T-cell (primary cell): ENCODE results near the gene FAM171A1. TPM values are rescaled to one million over a fixed set of nuclear protein-coding genes. Genes with fewer than 3 reads are reported as not detected.

Source experiments
- ATAC-seq, 4 experiments: fragments of 200-7000 bp in 3 of 4; fragments of 150-1000 bp in 1 of 4; cut with Tn5 transposase; replicated peaks in 1 of 4; 1 replicate in 3 of 4; 2 replicates in 1 of 4; pipeline ENCODE4 v1.10.0; 2021; ENCODE audit warnings: moderate library complexity in 3 of 4, mild to moderate bottlenecking in 2 of 4, moderate number of reproducible peaks in 1 of 4
- CTCF ChIA-PET, 2 donors: fragments of 300-600 bp; sonication (Branson Sonifier 250); formaldehyde crosslinking; loops; one replicate each; lab custom pipeline; 2022; ENCODE audit warnings: antibody characterized with exemption in 2 of 2; lab: Charles Lee
- POLR2A ChIA-PET, 2 donors: fragments of 300-600 bp; sonication (Branson Sonifier 250); formaldehyde crosslinking; loops; one replicate each; lab custom pipeline; 2022; ENCODE audit warnings: antibody characterized with exemption in 2 of 2; lab: Charles Lee
- DNase-seq, 35 experiments: peaks; one replicate each; pipeline versions ENCODE4 v3.0.0 to v3.0.0-alpha.2; 2013 to 2023
- H3K27ac ChIP-seq: one replicate; pipeline ENCODE4 v1.5.1; 2013; ENCODE audit warnings: low read length
- H3K27me3 ChIP-seq, 2 experiments: replicated peaks in 1 of 2; 1 replicate in 1 of 2; 2 replicates in 1 of 2; pipeline versions ENCODE4 v1.6.1 to v1.7.0; 2013; ENCODE audit warnings: low read length in 1 of 2, mixed read lengths in 1 of 2; ENCODE audit not compliant: control insufficient read depth in 2 of 2, insufficient read depth in 2 of 2; ENCODE audit errors: extremely low read depth in 1 of 2
- H3K36me3 ChIP-seq, 2 donors: 1 replicate in 1 of 2; 2 replicates in 1 of 2; pipeline versions ENCODE4 v1.6.1 to v1.7.0; 2013; ENCODE audit warnings: low read length in 1 of 2; ENCODE audit not compliant: control insufficient read depth in 2 of 2, insufficient read depth in 1 of 2; ENCODE audit errors: extremely low read depth in 1 of 2
- H3K4me1 ChIP-seq, 2 experiments: 1 replicate in 1 of 2; 2 replicates in 1 of 2; pipeline versions ENCODE4 v1.6.1 to v1.7.0; 2013; ENCODE audit warnings: low read length in 2 of 2, mixed read lengths in 1 of 2; ENCODE audit not compliant: insufficient read depth in 2 of 2, control insufficient read depth in 1 of 2; ENCODE audit errors: extremely low read depth in 1 of 2
- H3K4me3 ChIP-seq, 2 donors: 1 replicate in 1 of 2; 2 replicates in 1 of 2; pipeline versions ENCODE4 v1.5.1 to v1.7.0; 2013; ENCODE audit warnings: mild to moderate bottlenecking in 2 of 2, low read length in 1 of 2, moderate library complexity in 1 of 2; ENCODE audit not compliant: control insufficient read depth in 1 of 2; ENCODE audit errors: extremely low read depth in 1 of 2
- H3K9me3 ChIP-seq: 2 replicates; pipeline ENCODE4 v1.7.0; 2013
- H3K27ac Mint-ChIP-seq, 2 donors: one replicate each; pipeline ENCODE4 v1.8.0; 2020 to 2021; ENCODE audit warnings: mild to moderate bottlenecking in 2 of 2, mixed read lengths in 2 of 2
- H3K27me3 Mint-ChIP-seq, 2 donors: one replicate each; pipeline ENCODE4 v1.8.0; 2021 to 2022; ENCODE audit warnings: mixed read lengths in 2 of 2
- H3K36me3 Mint-ChIP-seq: one replicate; pipeline ENCODE4 v1.8.0; 2021; ENCODE audit warnings: mixed read lengths
- H3K4me1 Mint-ChIP-seq, 3 donors: one replicate each; pipeline ENCODE4 v1.8.0; 2020 to 2022; ENCODE audit warnings: mixed read lengths in 3 of 3, mild to moderate bottlenecking in 1 of 3
- H3K4me3 Mint-ChIP-seq, 3 donors: one replicate each; pipeline ENCODE4 v1.8.0; 2020 to 2022; ENCODE audit warnings: mild to moderate bottlenecking in 3 of 3, mixed read lengths in 3 of 3, moderate library complexity in 3 of 3
- H3K9me3 Mint-ChIP-seq, 3 donors: one replicate each; pipeline ENCODE4 v1.8.0; 2020 to 2022; ENCODE audit warnings: mixed read lengths in 3 of 3
- WGBS: methylation state at CpG from one replicate; pipeline ENCODE4 v1.1.5; 2013; ENCODE audit warnings: missing lambda C conversion rate; ENCODE audit not compliant: insufficient coverage; 5-methylcytosine and 5-hydroxymethylcytosine counted together
- total RNA-seq, 35 experiments: library from RNA in 6 of 35; stranded (reverse) in 6 of 35; fragments of 120-200 nt in 1 of 35; gene quantifications; one replicate each; pipeline versions ENCODE4 v1.2.1 to v1.2.4 and lab custom pipeline; 2013 to 2026

The FAM171A1 gene
- total RNA-seq, 5 donors from 2014 or later (not counting 1 experiment from before 2014, with no cell fraction given), result 4.6 to 8.6 (median 7.2) TPM

- peak overlapping the region in 1 of 3 donors; percentile 87 for H3K4me3 Mint-ChIP-seq
- no peak overlapping the region for H3K4me3 ChIP-seq
- H3K27ac Mint-ChIP-seq, result no peak overlapping the region
These were observed 115.1 kb downstream of the FAM171A1 start for GRCh38 chr10:15255961-15256360.

GRCh38 chr10:15254808-15255648 is 116.1 kb downstream of the FAM171A1 start:
- DNase-seq (peak in 17 of 35 experiments; percentile 3 to 39 (median 10)), ATAC-seq (peak; percentile 34 to 65 (median 60))
- Histone ChIP-seq H3K27me3 (peaks cover 0 to 6% of the 10 kb centered on the region in 2 experiments), H3K36me3 (no peaks in the 10 kb centered on the region), H3K9me3 (no peaks in the 10 kb centered on the region), H3K4me1 (peaks cover 2 to 18% of the 10 kb centered on the region in 2 experiments), H3K27ac (peak overlapping the region; percentile 52), H3K4me3 (peak overlapping the region; percentile 74 to 93)
- Mint-ChIP-seq H3K4me1 (peaks cover 43 to 50% (median 49%) of the 10 kb centered on the region in 3 donors), H3K4me3 (peak overlapping the region; percentile 87 to 95 (median 89)), H3K27me3 (no peaks in the 10 kb centered on the region), H3K36me3 (peaks cover 7% of the 10 kb centered on the region), H3K9me3 (no peaks in the 10 kb centered on the region), H3K27ac (peak overlapping the region; percentile 81 to 98)
- ChIA-PET POLR2A (no interaction called here), CTCF (interaction anchor here in 1 of 2 donors (0.8 kb wide), 1 partner anchor 9 kb away, joined by 3 read pairs; no protein-coding TSS in a partner anchor)
- WGBS, result 0% methylated on average over 4 of the region's 10 CpGs

More at GRCh38 chr10:15255961-15256360, 115.1 kb downstream of the FAM171A1 start:
- Histone ChIP-seq H3K36me3 (no peaks in the 10 kb centered on the region), H3K4me1 (peaks cover 2 to 18% of the 10 kb centered on the region in 2 experiments), H3K9me3 (no peaks in the 10 kb centered on the region), H3K27me3 (peaks cover 0 to 6% of the 10 kb centered on the region in 2 experiments), H3K27ac (no peak overlapping the region)
- peaks cover 4% of the 10 kb centered on the region for H3K36me3 Mint-ChIP-seq
- no peaks in the 10 kb centered on the region for H3K9me3 Mint-ChIP-seq
- ATAC-seq, result no peak
- ChIA-PET CTCF (interaction anchor here in 1 of 2 donors (0.7 kb wide), 1 partner anchor 117 kb away, joined by 3 read pairs; no protein-coding TSS in a partner anchor), POLR2A (no interaction called here)
- peaks cover 36 to 43% (median 41%) of the 10 kb centered on the region in 3 donors for H3K4me1 Mint-ChIP-seq
- no peaks in the 10 kb centered on the region for H3K27me3 Mint-ChIP-seq
- DNase-seq, result no peak
- WGBS, result 93% methylated on average over 2 of the region's 6 CpGs

- CTCF ChIA-PET, result interaction anchor here in 1 of 2 donors (0.5 kb wide), 1 partner anchor 104 kb away, joined by 5 read pairs; no protein-coding TSS in a partner anchor
- H3K4me3 ChIP-seq, result peak overlapping the region; percentile 74 to 93
- H3K36me3 ChIP-seq, result no peaks in the 10 kb centered on the region
- H3K9me3 ChIP-seq, result no peaks in the 10 kb centered on the region
- peak overlapping the region; percentile 81 to 98 for H3K27ac Mint-ChIP-seq
- 24% methylated on average over 10 of the region's 16 CpGs for WGBS
- H3K27me3 Mint-ChIP-seq, result no peaks in the 10 kb centered on the region
- POLR2A ChIA-PET, result interaction anchor here in 1 of 2 donors (0.5 kb wide), 1 partner anchor 24 kb away, joined by 3 read pairs; no protein-coding TSS in a partner anchor
- peak overlapping the region; percentile 87 to 95 (median 89) for H3K4me3 Mint-ChIP-seq
- ATAC-seq, result peak; percentile 55 to 68 (median 60)
- peak in 1 of 35 experiments; percentile 38 for DNase-seq
- peak overlapping the region; percentile 52 for H3K27ac ChIP-seq
- peaks cover 7% of the 10 kb centered on the region for H3K36me3 Mint-ChIP-seq
- peaks cover 2 to 18% of the 10 kb centered on the region in 2 experiments for H3K4me1 ChIP-seq
- H3K4me1 Mint-ChIP-seq, result peaks cover 44 to 53% (median 52%) of the 10 kb centered on the region in 3 donors
- peaks cover 0 to 6% of the 10 kb centered on the region in 2 experiments for H3K27me3 ChIP-seq
- H3K9me3 Mint-ChIP-seq, result no peaks in the 10 kb centered on the region
These were observed 116.9 kb downstream of the FAM171A1 start for GRCh38 chr10:15253951-15254807.

DNA sequence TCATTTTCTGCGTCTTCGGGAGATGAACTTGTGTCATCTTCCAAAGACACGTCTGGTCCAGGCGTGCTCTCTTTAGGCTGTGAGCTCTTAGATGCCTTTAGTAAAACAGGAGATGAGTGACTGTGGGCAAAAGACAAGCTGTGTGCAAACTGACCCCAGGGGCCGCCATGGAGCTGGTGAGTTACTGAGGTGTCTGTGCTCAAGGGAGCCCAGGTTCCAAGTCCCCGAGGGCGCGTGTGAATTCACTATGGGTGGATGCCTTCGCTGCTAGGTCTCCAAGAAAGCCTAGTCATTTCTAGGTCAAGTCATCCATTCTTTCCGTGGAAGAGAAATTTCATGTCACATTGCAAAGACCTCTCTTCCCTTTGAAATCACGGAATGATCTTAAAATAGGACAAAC is 118.7 kb downstream of the FAM171A1 start:
- Mint-ChIP-seq H3K4me3 (peak overlapping the region in 1 of 3 donors; percentile 87), H3K36me3 (peaks cover 20% of the 10 kb centered on the region), H3K27ac (no peak overlapping the region), H3K27me3 (no peaks in the 10 kb centered on the region), H3K9me3 (no peaks in the 10 kb centered on the region), H3K4me1 (peaks cover 45 to 53% (median 52%) of the 10 kb centered on the region in 3 donors)
- H3K4me3 ChIP-seq, result no peak overlapping the region
- CTCF ChIA-PET, result no interaction called here
- peaks cover 0 to 5% of the 10 kb centered on the region in 2 donors for H3K36me3 ChIP-seq
- H3K4me1 ChIP-seq, result peaks cover 2 to 18% of the 10 kb centered on the region in 2 experiments
- DNase-seq (no peak), ATAC-seq (no peak)
- no peak overlapping the region for H3K27ac ChIP-seq
- WGBS, result 94% methylated on average over 9 of the region's 11 CpGs
- POLR2A ChIA-PET, result interaction anchor here in 1 of 2 donors (0.6 kb wide), 1 partner anchor 102 kb away, joined by 3 read pairs; no protein-coding TSS in a partner anchor
- peaks cover 0 to 5% of the 10 kb centered on the region in 2 experiments for H3K27me3 ChIP-seq
- no peaks in the 10 kb centered on the region for H3K9me3 ChIP-seq

GRCh38 chr10:15251791-15252380 is 119.2 kb downstream of the FAM171A1 start:
- ChIA-PET POLR2A (interaction anchor here in 1 of 2 donors (0.6 kb wide), 1 partner anchor 101 kb away, joined by 3 read pairs; no protein-coding TSS in a partner anchor), CTCF (interaction anchor here in 1 of 2 donors (0.6 to 0.7 kb wide), 2 partner anchors 108 to 195 kb away, joined by 3 to 4 read pairs; no protein-coding TSS in a partner anchor)
- no peak for DNase-seq
- Mint-ChIP-seq H3K4me1 (peaks cover 45 to 53% (median 52%) of the 10 kb centered on the region in 3 donors), H3K36me3 (peaks cover 23% of the 10 kb centered on the region), H3K9me3 (no peaks in the 10 kb centered on the region), H3K4me3 (peak overlapping the region in 1 of 3 donors; percentile 87), H3K27me3 (no peaks in the 10 kb centered on the region), H3K27ac (no peak overlapping the region)
- Histone ChIP-seq H3K36me3 (peaks cover 0 to 8% of the 10 kb centered on the region in 2 donors), H3K27me3 (no peaks in the 10 kb centered on the region), H3K4me1 (peaks cover 2 to 18% of the 10 kb centered on the region in 2 experiments), H3K9me3 (no peaks in the 10 kb centered on the region), H3K27ac (no peak overlapping the region), H3K4me3 (no peak overlapping the region)
- no peak for ATAC-seq
- WGBS, result 96% methylated on average over 10 of the region's 11 CpGs
